ENCODE measurements around the gene NAT10.
A peak's percentile ranks its signal among the peaks of the same experiment; 100 is the strongest.

The NAT10 gene

DNA sequence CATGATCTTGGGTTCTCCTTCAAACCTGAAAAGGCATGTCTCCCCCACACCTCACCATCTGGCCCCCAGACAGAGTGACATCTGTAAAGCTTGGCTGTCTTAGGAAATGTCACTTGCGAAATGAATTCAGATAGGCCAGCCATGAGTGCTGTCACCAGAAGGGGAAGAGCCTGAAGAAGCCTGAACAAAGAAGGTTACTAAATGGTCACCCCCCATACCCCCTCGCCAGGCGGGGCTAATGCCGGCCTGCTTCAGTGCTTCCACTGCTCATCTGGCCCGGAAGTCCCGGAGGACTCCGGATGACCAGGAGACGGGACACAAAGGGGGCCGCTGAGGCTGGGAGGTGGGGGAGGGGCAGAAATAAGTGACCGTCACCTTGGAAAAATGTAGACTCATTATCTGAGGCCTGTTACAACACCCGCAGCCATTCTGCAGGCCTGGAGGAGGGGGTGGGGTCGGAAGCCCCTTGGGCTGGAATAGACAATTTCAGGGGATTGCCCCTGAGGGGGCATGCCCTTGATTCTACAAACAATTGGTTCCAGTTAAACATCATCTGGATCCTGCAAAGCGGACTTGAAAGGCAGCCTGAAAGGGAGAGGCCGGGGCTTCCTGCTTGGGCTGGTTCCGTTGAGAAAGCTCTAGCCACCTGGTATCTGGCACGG lies 43.2 kb downstream of the NAT10 start:
- no peak for DNase-seq (ENCODE audit: low read depth in 2 of 2, low spot score in 1 of 2)

DNA sequence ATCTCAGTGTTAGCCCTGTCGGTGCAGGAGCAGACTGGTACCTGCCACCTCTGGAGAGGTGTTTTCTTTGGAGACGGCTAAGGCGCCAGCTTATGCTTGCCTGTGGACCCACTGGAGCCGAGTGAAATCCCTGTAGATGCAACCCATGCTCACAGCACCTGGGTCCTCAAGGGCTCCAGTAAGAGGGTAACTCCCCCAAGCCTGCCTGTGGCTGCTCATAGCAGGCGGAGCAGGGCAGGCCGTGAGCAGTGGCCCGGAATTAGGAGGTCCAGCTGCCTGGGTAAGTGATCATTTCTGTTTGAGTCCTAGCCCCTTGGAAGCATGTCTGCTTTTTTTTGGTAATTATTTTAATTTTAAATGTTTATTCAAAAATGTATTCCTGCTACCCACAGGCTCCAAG lies 43.8 kb downstream of the NAT10 start:
- DNase-seq (ENCODE audit: low read depth in 2 of 2, low spot score in 1 of 2): no peak

DNA sequence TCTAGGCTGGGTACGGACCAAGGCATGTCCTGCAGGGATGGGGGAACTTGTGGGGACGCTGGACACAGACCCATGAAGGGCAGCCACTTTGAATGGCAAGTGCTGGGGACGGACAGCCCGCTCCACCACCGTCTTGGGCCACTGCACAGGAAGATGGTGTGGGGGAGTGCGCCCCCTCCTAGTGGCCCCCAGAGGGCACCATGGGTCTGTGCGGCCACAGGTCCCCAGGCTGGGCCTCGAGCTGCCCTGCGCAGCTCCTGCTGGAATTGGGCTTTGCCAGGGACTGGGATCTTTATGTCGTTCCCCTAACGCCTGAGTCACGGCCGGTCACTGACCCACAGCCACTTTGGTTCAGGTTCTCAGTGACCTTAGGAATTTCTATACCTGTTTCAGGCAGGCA lies 44.4 kb downstream of the NAT10 start:
- DNase-seq (ENCODE audit: low read depth in 2 of 2, low spot score in 1 of 2): no peak

- DNase-seq (ENCODE audit: low read depth in 2 of 2, low spot score in 1 of 2): no peak
Measured at GRCh38 chr11:34150494-34151151, 45.2 kb downstream of the NAT10 start.

DNA sequence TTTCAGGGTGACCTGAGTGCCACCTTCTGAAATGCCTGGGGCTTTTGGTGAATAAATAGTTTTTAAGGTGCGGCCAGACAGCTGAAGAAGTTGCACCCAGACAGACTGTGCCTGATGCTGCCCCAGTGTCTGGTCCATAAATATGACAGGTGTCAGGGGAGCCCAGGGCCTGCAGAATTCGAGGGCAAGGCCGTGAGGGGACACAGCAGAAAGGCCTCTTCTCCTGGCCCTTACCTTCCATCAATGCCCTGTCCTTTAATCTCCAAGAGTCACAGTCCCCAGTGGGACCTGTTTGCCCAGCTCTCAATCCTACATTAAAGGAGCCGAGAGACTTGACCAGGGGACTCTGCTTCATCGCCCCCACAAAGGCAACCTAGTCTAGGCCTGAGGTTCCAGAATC lies 45.7 kb downstream of the NAT10 start:
- no peak for DNase-seq (ENCODE audit: low read depth in 2 of 2, low spot score in 1 of 2)

DNA sequence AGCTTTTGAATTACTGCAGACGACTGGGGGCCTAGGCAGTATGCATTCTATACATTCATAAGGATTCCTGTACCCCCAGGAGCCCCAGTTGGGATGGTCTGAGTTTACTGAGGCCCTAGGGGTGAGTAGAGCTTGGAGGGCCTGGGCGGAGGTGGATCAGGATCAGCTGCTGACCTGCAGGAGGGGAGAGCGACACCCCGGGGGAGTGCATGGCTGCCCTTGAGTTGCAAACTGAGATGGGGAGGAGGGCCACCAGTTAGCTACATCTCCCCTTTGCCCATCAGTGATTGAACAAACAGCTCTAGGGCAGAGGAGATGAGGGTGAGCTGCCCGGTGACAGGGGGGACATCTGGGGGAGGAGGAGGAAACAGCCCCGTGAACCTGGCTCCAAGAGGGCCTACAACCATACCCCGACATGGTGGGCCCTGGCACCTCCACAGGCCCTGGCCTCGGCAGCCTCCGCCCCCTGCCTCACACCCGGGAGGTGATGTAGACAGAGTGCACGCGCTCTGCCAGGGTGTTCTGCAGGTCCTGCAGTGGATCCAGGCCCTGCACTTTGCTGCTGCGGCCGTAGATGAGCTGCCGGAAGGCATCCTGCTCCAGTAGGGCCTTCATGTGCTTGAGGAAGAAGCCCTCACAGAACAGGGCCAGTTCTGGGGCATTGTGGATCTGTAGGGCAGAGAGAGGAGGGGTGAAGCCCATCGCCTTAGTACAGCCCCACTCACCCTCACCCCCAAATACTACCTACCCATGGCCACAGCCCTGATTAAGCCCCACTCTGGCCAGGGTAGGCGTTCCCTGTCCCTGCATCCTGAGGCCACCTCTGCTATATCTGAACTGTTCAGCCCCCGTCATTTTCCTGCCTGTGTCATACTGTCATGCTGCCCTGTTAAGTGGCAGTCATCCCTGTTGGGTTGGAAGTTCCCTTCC lies 46.8 kb downstream of the NAT10 start:
- no peak for DNase-seq (ENCODE audit: low read depth in 2 of 2, low spot score in 1 of 2)

DNA sequence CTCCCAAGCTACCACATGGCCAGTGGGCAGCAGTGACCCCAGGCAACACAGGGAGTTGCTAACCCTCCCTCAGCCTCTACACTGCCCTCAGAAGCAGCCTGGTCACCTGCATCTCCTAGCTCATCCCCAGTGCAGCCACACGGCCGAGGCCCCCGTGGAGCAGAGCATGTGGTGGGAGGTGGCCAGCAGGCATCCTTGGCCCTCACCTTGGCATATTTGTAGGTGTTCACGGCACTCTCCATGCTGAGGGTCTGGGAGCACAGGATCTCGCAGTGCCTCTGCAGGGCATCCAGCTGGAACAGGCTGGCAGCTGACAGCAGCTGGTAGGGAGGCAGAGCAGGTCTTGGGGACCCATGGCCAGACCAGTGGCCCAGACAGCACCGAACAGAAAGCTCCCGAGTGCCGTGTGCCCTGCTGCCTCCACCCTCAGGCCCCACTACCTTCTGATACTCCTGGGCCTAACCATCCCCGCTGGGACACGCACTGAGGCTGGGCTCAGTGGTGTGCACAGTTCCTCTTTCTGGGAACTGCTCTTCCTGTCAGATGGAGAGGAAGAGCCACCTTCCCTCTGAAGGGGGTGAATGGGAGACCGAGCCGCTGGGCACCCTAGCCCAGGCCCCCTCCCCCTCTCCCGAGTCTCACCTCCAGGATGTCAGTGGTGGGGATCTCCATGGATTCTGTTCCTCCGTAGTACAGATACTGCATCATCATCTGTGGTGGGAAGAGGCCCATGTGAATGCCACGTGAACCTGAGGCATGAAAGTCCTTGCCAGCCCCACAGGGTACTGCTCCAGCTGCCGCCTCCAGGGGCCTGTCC lies 48.8 kb downstream of the NAT10 start:
- no peak for DNase-seq (ENCODE audit: low read depth in 2 of 2, low spot score in 1 of 2)

DNA sequence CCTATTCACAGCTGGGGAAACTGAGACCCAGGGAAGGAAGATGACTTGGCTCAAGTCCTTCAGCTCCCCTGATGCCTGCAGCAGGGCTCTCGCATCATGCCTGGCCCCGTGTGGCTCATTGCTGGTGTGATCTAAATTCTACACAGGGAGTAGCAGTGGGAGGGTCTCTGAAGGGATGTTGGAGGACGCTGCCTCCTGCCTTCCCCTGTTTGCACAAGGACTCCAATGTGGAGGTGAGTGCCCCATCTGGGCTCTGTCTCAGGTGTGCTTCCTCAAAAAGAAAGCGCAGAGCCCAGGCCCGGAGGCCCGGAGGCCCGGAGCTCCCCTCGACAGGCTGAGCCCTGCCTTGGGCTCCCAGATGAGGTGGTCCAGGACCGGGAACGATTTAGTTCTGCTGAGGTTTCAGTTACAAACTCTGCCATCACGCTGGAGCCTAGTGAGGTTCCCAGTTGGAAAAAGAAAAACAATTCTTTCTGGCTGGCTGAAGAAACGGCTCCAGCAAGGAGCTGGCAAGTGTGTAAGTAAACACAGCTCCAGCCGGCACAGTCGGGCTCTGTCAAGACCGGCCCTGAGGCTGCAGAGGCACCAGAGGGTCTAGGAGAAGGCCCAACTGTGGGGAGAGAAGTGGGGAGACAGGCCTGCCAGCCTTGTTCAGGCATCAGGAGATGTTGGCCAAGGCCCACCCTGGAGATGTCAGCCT lies 49.8 kb downstream of the NAT10 start:
- no peak for DNase-seq (ENCODE audit: low read depth in 2 of 2, low spot score in 1 of 2)

DNA sequence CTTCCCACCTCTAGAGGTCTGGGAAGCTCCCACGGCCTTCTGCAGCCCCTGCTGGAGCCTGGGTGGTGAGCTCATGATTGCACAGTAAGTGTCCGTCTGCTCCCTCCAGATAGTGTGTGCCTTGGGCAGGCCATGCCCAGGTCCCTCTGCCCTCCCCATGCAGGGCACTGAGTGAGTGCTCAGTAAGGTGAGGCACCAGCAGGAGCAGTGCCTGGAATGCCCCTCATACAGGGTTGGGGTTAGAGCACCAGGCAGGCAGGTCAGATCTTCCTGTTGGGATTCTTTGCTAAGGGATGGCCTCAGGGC lies 50.3 kb downstream of the NAT10 start:
- DNase-seq (ENCODE audit: low read depth in 2 of 2, low spot score in 1 of 2): no peak

DNA sequence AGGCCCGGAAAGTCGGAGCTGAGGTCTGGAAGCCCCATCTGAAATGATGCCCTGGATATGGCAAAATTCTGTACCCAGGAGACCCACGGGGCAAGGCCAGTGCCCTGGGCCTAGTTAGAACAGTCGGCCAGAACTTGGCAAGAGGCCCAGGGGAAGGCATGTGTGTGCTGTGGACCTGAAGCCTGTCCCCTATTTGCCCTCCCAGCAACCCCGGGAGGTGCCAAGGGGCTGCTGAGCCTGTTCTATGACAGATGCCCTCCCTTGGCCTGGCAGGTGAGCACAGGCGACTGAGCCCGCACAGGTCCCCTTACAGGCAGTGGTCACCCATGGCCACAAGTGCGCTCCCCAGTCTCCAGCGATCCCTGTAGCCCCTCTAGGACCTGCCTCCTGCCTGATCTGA lies 51.7 kb downstream of the NAT10 start:
- DNase-seq (ENCODE audit: low read depth in 2 of 2, low spot score in 1 of 2): no peak

- no peak for DNase-seq (ENCODE audit: low read depth in 2 of 2, low spot score in 1 of 2)
Measured at GRCh38 chr11:34158661-34159060, 53.2 kb downstream of the NAT10 start.

- DNase-seq (ENCODE audit: low read depth in 2 of 2, low spot score in 1 of 2): no peak
Measured at GRCh38 chr11:34160049-34160721, 54.8 kb downstream of the NAT10 start.

DNA sequence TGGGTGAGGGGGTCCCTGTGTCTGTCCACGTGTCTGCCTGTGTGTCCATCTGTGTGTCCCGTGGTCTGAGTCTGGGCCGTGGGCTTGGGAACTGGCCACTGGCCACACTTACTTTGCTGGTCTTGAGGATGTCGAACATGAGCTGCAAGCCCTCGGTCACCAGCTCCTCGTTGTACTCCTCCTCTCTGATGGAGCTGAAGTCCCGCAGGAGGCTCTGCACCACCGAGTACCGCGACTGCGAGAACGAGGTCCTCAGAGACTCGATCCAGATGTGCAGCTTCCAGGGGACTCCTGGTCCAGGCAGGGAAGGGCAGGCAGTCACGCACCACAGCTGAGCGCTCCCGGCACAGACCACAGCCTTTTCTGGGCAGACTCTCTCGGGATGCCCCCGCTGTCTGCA lies 55.4 kb downstream of the NAT10 start:
- no peak for DNase-seq (ENCODE audit: low read depth in 2 of 2, low spot score in 1 of 2)

GRCh38 chr11:34161361-34161760 lies 55.9 kb downstream of the NAT10 start:
- DNase-seq (ENCODE audit: low read depth in 2 of 2, low spot score in 1 of 2): no peak

DNA sequence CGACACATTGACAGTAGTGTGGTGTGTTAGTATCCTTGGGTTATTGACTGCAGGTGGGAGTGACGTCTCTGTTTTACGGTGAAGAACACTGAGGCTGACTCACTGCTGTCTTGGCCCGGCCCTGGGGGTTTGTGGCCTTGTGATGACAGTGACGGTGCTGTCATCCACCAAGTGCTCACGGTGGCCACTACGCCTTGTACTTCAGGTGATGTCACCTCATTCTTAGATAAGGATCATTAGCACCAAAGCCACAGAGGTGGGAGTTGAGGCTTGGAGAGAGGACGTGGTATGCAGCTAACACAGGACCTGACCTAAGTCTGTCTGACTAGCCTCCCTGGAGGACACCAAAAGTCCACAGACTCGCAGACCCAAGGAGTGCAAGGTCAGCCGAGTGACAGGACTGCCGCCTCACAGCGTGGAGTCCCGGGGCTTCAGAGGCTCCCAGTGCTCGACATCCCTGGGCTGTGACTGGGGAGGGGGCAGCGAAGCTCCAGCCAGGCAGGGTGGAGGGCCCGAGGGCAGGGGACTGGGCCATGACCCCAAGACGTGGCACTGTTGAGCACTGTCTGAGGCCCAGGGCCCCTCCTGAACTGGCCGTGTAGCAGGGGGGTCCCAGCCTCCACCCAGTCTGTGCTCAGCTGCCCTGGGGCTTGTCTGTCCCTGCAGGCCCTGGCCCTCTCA lies 56.5 kb downstream of the NAT10 start:
- DNase-seq (ENCODE audit: low read depth in 2 of 2, low spot score in 1 of 2): peak; percentile 12 to 46

DNA sequence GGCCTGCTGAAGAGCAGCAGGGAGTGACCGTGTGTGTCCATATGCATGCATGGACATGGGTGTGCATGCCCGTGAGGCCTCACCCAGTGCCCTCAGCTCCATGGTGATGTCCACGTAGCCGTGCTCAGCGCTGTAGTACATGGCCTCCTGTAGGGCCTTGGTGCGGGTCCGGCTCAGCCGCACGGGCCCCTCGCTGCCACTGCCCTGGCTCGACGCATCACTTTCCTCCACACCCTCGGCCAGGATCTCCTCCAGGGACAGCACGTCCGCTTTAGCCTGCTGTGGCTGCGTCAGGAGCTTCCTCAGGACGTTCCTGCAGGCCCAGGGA lies 57.0 kb downstream of the NAT10 start:
- no peak for DNase-seq (ENCODE audit: low read depth in 2 of 2, low spot score in 1 of 2)

GRCh38 chr11:34162856-34163255 lies 57.4 kb downstream of the NAT10 start:
- no peak for DNase-seq (ENCODE audit: low read depth in 2 of 2, low spot score in 1 of 2)

- no peak for DNase-seq (ENCODE audit: low read depth in 2 of 2, low spot score in 1 of 2)
Measured at GRCh38 chr11:34165121-34165520, 59.7 kb downstream of the NAT10 start.

DNA sequence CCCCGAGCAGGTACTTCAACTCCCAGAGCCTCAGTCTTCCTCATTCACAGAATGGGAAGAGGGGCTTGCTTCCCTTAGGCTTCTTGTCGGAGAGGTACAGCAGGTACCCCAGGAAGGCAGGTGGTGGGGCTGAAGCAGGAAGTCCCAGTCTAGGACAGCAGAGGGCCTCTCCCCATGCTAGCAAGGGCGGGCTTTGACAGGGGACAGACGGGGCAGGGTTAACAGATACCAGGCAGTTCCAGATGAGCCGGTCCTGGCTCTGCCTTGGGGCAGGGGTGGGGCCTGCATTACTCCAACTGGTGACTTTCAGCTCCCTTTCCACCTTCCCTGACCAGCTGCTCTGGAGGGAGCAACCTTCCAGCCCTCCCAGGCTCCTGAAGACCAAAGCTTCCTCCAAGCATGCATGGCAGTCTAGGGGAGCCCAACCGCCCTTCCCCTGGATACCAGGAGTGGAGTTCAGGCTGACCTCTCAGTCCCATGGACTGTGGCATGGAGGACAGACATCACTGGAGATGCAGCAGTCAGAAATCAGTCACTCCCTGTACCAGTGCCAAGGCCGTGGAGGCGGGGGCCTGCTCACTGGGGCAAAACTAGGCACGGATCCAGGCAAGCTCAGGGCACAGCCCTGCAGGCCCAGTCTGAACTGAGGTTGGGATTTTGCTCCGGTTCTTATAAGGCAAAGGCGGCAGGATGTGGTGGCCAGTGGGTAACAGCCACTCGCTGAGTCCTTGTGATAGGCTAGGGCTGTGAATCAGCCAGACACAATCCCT lies 60.5 kb downstream of the NAT10 start:
- DNase-seq (ENCODE audit: low read depth in 2 of 2, low spot score in 1 of 2): no peak

Measured in stimulated activated CD8-positive, alpha-beta memory T cell treated with anti-CD3 and anti-CD28 coated beads, Interleukin-4, amount 100 ng/mL, for 4 hours (primary cell).